SU-DHL-6 (cell line): ENCODE measurements around the gene GRM7.

Experiments used
- EZH2phosphoT487 ChIP-seq: fragments of 200-600 bp; sonication (generic), shearing (Covaris generic); conservative IDR thresholded peaks from 2 replicates; pipeline ENCODE4 v1.6.1; 2018; ENCODE audit warnings: mild to moderate bottlenecking, antibody characterized with exemption, low read length, moderate library complexity, mixed read lengths
- TF ChIP-seq, protein P1 (sequence below): fragments of 200-600 bp; sonication (generic); IDR thresholded peaks from one replicate; pipeline ENCODE4 v1.5.1; 2017; ENCODE audit warnings: antibody characterized with exemption, mild to moderate bottlenecking, low read length, moderate library complexity; ENCODE audit not compliant: insufficient read depth, poor library complexity, severe bottlenecking

DNA sequence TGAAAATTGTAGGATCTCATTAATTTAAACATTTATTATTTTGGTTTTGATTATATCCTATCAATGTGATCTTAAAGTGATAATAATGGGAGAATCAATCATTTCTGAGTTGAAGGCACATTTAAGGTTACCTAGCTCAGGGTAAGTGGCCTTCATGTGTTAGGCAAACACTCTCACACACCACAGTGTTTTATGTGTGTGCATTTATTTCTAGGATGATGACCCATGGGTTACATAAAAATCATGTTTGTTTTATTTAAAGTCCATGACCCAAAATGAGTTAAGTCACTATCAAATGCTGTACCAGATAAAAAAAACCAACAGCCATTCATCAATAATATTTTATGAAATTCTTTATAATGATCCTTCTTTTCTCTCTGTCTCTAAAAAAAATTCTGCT is 520.8 kb downstream of the GRM7 start:
- TF ChIP-seq, protein P1, sequence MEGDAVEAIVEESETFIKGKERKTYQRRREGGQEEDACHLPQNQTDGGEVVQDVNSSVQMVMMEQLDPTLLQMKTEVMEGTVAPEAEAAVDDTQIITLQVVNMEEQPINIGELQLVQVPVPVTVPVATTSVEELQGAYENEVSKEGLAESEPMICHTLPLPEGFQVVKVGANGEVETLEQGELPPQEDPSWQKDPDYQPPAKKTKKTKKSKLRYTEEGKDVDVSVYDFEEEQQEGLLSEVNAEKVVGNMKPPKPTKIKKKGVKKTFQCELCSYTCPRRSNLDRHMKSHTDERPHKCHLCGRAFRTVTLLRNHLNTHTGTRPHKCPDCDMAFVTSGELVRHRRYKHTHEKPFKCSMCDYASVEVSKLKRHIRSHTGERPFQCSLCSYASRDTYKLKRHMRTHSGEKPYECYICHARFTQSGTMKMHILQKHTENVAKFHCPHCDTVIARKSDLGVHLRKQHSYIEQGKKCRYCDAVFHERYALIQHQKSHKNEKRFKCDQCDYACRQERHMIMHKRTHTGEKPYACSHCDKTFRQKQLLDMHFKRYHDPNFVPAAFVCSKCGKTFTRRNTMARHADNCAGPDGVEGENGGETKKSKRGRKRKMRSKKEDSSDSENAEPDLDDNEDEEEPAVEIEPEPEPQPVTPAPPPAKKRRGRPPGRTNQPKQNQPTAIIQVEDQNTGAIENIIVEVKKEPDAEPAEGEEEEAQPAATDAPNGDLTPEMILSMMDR, result no peak
- TF ChIP-seq EZH2phosphoT487, result no peak
